ENCODE measurements around the gene CEACAM21. TPM values are rescaled to one million over a fixed set of nuclear protein-coding genes. Genes with fewer than 3 reads are reported as not detected.

Gene CEACAM21
- total and polyA plus RNA-seq, 3 donors from 2014 or later, result 0.71 to 3.6 (median 1.3) TPM

DNA sequence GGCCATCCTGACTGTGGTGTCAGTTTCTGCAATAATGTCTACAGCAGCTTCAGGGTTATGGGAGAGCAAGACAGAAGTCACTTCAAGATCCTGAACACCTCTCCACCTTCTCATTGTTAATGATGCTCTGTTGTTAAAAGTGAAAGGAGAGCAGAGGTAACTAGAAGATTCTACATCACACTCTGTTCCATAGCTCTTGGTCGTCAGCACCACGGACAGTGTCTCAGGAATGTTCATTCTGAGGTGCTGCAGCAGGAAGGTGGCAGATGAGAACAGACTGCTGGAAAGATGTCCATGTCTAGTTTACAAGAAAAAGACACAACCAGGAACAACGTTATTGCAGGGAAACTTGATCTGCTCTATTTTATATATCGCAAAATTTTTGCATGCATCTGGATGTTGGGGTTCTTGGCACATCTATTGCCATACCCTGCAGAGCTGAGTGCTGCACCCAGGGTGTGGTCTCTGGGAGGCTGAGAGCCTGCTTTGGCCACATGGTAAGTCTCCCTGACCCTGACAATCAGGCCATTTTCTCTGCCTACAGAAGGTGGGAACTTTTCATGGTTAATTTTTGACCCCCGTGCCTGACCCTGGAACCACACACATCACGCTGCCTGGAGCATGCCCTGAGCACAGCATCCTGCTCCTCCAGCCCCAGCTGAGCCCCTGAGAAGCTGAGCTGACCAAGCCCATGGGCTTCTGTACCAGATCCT lies 12.7 kb downstream of the CEACAM21 start:
- intact Hi-C loops (cut with DNase I; ENCODE audit: low total_unique reads), result no loop called here
- H3K4me1 ChIP-seq, result no peaks in the 10 kb centered on the region
- H3K27me3 ChIP-seq, result no peaks in the 10 kb centered on the region
- H3K9me3 ChIP-seq, result no peaks in the 10 kb centered on the region
- 28 to 35% methylated on average over 6 of the region's 6 CpGs for WGBS, 2 donors
- no peaks in the 10 kb centered on the region for H3K36me3 ChIP-seq (ENCODE audit: low read depth, missing control alignments)
- peak; percentile 39 for DNase-seq
- no peak for TF ChIP-seq POLR2A (IDR thresholded peaks at IDR 0.05)
- TF ChIP-seq, protein P1, sequence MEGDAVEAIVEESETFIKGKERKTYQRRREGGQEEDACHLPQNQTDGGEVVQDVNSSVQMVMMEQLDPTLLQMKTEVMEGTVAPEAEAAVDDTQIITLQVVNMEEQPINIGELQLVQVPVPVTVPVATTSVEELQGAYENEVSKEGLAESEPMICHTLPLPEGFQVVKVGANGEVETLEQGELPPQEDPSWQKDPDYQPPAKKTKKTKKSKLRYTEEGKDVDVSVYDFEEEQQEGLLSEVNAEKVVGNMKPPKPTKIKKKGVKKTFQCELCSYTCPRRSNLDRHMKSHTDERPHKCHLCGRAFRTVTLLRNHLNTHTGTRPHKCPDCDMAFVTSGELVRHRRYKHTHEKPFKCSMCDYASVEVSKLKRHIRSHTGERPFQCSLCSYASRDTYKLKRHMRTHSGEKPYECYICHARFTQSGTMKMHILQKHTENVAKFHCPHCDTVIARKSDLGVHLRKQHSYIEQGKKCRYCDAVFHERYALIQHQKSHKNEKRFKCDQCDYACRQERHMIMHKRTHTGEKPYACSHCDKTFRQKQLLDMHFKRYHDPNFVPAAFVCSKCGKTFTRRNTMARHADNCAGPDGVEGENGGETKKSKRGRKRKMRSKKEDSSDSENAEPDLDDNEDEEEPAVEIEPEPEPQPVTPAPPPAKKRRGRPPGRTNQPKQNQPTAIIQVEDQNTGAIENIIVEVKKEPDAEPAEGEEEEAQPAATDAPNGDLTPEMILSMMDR (IDR thresholded peaks at IDR 0.05), result no peak
- H3K4me3 ChIP-seq, result no peak overlapping the region
- no peak overlapping the region for H3K27ac ChIP-seq

GRCh38 chr19:41589371-41589770 lies 13.4 kb downstream of the CEACAM21 start:
- Histone ChIP-seq H3K4me3 (no peak overlapping the region), H3K27ac (no peak overlapping the region), H3K4me1 (no peaks in the 10 kb centered on the region), H3K9me3 (no peaks in the 10 kb centered on the region), H3K36me3 (ENCODE audit: low read depth, missing control alignments) (no peaks in the 10 kb centered on the region), H3K27me3 (no peaks in the 10 kb centered on the region)
- no peak for DNase-seq
- TF ChIP-seq, protein P1 (IDR thresholded peaks at IDR 0.05), result no peak
- TF ChIP-seq POLR2A (IDR thresholded peaks at IDR 0.05), result no peak
- 40 to 54% methylated on average over 1 to 2 of the region's 2 CpGs for WGBS, 2 donors
- intact Hi-C loops (cut with DNase I; ENCODE audit: low total_unique reads), result no loop called here

GRCh38 chr19:41590936-41591335 lies 15.0 kb downstream of the CEACAM21 start:
- H3K4me1 ChIP-seq, result no peaks in the 10 kb centered on the region
- no peak overlapping the region for H3K27ac ChIP-seq
- H3K27me3 ChIP-seq, result no peaks in the 10 kb centered on the region
- TF ChIP-seq POLR2A (IDR thresholded peaks at IDR 0.05), result no peak
- TF ChIP-seq, protein P1 (IDR thresholded peaks at IDR 0.05), result no peak
- H3K9me3 ChIP-seq, result no peaks in the 10 kb centered on the region
- no peak overlapping the region for H3K4me3 ChIP-seq
- no peak for DNase-seq
- no peaks in the 10 kb centered on the region for H3K36me3 ChIP-seq (ENCODE audit: low read depth, missing control alignments)
- intact Hi-C loops (cut with DNase I; ENCODE audit: low total_unique reads), result no loop called here

DNA sequence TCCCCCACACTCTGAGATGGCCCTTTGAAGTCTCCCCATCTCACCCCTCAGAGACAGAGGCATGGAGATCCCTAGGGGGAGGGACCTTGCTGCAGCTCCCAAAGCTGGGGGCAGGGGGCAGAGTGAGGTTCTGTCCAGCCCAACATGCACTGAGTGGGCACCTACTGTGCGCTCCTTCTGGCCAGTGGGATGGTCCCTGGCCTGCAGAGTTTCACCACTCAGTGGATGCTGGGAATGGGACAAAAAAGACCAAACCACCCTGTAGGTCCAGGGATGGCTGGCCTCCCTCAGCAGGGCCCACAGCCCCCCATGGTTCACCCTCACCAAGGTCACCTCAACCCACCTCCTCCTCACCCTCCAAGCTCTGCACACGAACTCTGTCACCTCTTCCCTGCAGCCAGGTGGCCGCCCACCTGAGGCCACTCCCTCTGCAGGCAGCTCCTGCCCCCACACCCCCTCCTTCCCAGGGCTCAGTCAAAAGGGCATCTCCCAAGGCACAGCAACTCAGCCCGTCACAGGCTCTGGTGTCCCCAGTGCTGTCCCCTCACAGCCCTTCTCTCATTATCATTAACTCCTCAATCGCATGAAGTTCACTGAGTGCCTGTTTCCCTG lies 16.1 kb downstream of the CEACAM21 start:
- intact Hi-C loops (cut with DNase I; ENCODE audit: low total_unique reads), result no loop called here
- Histone ChIP-seq H3K27me3 (no peaks in the 10 kb centered on the region), H3K4me3 (no peak overlapping the region), H3K27ac (no peak overlapping the region), H3K4me1 (no peaks in the 10 kb centered on the region), H3K9me3 (no peaks in the 10 kb centered on the region), H3K36me3 (ENCODE audit: low read depth, missing control alignments) (no peaks in the 10 kb centered on the region)
- TF ChIP-seq, protein P1 (IDR thresholded peaks at IDR 0.05), result no peak
- no peak for TF ChIP-seq POLR2A (IDR thresholded peaks at IDR 0.05)
- 58 to 69% methylated on average over 5 of the region's 5 CpGs for WGBS, 2 donors
- DNase-seq, result no peak

Measured in testis (tissue), 3 donors.